DMS79 (cell line): ENCODE measurements around the gene TREX2.

Experiments
- DNase-seq: peaks from one replicate; lab custom pipeline; 2025; lab: John Stamatoyannopoulos, UW

TREX2 gene

GRCh38 chrX:153445856-153446635 lies at the start of gene TREX2:
TSS of gene TREX2 (minus strand) at chrX:153446056. CDS start at chrX:153445430, 626 bp downstream.
- DNase-seq: no peak

- DNase-seq: no peak
These were observed 49.5 kb upstream of the TREX2 start for GRCh38 chrX:153495362-153495751.

GRCh38 chrX:153494541-153495361 lies 48.9 kb upstream of the TREX2 start, which contains the start of gene BGN:
TSS of gene BGN (plus strand) at chrX:153494980. CDS start at chrX:153504632, 9,652 bp downstream.
- no peak for DNase-seq

GRCh38 chrX:153494061-153494460 lies 48.2 kb upstream of the TREX2 start:
- DNase-seq: no peak

- no peak for DNase-seq
These were observed 47.2 kb upstream of the TREX2 start for GRCh38 chrX:153493085-153493484.

GRCh38 chrX:153492543-153492942 lies 46.7 kb upstream of the TREX2 start:
- no peak for DNase-seq

GRCh38 chrX:153491918-153492317 lies 46.1 kb upstream of the TREX2 start:
- no peak for DNase-seq

GRCh38 chrX:153491351-153491914 lies 45.6 kb upstream of the TREX2 start:
- no peak for DNase-seq

- no peak for DNase-seq
These were observed 44.5 kb upstream of the TREX2 start for GRCh38 chrX:153490217-153490930.

- no peak for DNase-seq
These were observed 42.5 kb upstream of the TREX2 start for GRCh38 chrX:153488231-153488914.

- DNase-seq: no peak
These were observed 41.8 kb upstream of the TREX2 start for GRCh38 chrX:153487590-153488071.

- DNase-seq: no peak
These were observed 40.3 kb upstream of the TREX2 start for GRCh38 chrX:153486171-153486570.

GRCh38 chrX:153485396-153486080 lies 39.7 kb upstream of the TREX2 start:
- no peak for DNase-seq

- DNase-seq: no peak
These were observed 36.6 kb upstream of the TREX2 start for GRCh38 chrX:153482376-153483015.

GRCh38 chrX:153481043-153481442 lies 35.2 kb upstream of the TREX2 start:
- DNase-seq: no peak

- DNase-seq: no peak
These were observed 32.9 kb upstream of the TREX2 start for GRCh38 chrX:153478746-153479145.

- DNase-seq: no peak
These were observed 32.0 kb upstream of the TREX2 start for GRCh38 chrX:153477901-153478300.

- no peak for DNase-seq
These were observed 31.6 kb upstream of the TREX2 start for GRCh38 chrX:153477364-153477857.

- no peak for DNase-seq
These were observed 31.0 kb upstream of the TREX2 start for GRCh38 chrX:153476666-153477363.
